HL-60/S4 treated with retinoic acid at 250 ng/mL for 4 days and 3 days (cell line): ENCODE results near the gene SLC12A8.

Experiments
- in situ Hi-C: fragments of 300-500 bp; cut with MboI; formaldehyde crosslinking; loops from 2 replicates; pipeline ENCODE4 v1.7.0; 2022; ENCODE audit warnings: low sequenced_read_pairs

SLC12A8 gene

DNA sequence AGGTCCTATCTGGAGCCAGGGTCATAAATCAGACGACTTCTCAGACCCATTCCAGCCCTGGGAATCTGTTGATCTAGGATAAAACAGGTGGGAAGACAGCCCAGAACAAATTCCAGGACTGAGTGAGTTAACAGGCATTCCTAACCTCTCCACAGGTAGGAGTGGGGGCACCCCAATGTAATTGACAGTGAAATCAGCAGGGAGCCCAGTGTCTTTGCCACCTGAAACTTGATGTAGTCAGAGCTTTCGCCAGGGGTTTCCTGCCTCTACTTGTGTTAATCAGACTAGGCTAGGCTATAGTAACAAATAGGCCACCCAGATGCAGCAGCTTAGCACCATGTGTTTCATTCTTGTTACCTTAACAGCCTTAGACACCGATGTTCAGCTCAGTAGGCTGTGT lies 154.0 kb downstream of the SLC12A8 start:
- in situ Hi-C loops, result no loop called here

DNA sequence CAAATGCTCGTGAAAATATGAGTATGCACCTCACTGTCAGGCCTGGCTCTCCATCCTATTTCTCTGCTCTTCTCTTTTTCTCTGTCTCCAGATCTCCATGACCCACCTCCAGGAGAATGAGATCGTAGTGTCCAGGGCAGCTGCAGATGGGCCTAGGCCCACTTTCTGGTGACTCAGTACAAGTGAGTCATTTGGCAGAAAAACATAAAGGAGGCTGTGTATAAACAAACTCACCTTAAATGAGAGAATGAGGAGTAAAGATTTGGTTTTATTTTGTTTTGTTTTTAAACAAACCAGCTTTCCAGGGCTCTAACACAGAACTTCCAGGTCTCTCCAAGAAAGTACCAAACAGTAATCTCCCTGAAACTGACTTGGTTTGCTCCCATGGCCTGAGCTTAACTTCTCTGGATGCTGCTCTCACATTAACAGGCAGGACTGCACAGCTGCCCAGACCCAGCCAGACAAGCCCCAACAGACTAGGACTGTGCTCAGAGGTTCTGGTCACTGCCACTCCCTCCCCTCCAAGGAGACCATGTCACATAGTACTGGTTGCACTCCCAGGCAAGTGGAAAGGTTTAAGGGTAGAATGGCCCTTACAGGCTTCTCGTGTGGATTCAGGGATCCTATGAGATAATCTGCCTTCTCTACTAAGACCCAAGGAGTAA lies 155.2 kb downstream of the SLC12A8 start:
- in situ Hi-C loops, result no loop called here

DNA sequence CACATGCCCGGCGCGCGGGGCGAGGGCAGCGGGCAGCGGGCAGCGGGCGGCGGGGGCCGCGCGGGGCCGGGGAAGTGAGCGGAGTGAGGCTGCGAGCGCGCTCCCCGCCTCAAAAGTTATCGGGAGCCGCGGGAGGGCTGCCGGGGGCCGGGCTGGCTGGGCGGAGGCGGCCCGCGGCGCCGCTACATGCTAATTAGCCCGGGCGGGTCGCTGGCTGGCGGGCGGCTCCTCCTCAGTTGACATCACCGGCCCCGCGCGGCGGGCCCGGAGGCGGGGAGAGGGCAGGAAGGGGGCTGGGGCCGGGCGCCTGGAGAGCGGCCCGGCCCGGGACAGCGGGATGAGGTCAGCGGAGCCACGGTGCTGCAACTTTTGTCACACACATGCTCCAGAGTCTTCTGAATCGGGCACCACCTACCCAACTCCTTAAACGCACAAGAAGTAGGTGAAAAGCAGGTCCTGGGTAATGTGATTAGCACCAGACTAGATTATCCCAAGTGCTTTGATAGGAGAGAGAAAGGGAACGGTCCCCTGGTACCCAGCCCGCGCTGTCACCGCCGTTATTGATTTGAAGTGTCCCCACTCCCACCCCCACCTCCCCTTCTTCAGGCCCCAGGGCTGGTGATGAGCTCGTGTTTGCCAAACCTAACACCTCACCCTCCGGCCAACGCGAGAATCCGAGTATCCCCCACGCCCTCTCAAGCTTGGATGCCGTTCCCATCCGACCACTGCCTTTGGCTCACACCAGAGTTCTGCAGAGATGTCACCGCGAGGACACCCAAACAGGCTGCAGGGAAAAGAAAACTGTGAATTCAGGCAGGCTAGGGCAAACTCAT lies 156.4 kb downstream of the SLC12A8 start, which contains the start of gene HEG1:
HEG1 (minus strand) TSS at position 85 of the 833 bp plus-strand sequence. CDS start 107 bp downstream, outside the sequence.
- in situ Hi-C loops, result no loop called here

DNA sequence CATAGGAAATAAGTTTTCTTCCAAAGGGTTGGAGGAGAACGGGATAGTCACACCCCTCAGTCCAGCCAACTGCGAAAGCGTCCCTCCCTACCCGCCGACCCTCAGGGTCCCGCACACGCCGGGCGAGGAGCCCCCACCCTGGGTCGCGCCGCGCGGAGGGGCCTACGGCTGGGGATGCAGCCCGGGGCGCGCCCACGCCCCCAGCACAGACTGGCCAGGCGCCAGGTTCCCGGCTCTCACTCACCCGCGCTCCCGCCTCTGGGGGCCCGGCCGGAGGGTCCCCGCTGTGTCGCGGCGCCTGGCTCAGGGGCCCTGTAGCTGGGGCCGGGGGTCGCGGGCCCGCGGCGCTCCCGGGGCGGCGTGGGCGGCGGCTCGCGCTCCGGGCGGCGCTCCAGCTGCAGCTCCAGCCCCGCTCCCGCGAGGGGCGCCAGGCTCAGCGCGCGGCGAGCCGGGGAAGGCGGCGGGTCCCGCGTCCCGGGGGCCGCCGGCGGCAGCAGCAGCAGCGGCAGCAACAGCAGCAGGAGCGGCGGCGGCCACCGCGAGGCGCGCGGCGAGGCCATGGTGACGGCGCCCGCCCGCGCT lies 157.1 kb downstream of the SLC12A8 start:
- in situ Hi-C loops, result no loop called here

DNA sequence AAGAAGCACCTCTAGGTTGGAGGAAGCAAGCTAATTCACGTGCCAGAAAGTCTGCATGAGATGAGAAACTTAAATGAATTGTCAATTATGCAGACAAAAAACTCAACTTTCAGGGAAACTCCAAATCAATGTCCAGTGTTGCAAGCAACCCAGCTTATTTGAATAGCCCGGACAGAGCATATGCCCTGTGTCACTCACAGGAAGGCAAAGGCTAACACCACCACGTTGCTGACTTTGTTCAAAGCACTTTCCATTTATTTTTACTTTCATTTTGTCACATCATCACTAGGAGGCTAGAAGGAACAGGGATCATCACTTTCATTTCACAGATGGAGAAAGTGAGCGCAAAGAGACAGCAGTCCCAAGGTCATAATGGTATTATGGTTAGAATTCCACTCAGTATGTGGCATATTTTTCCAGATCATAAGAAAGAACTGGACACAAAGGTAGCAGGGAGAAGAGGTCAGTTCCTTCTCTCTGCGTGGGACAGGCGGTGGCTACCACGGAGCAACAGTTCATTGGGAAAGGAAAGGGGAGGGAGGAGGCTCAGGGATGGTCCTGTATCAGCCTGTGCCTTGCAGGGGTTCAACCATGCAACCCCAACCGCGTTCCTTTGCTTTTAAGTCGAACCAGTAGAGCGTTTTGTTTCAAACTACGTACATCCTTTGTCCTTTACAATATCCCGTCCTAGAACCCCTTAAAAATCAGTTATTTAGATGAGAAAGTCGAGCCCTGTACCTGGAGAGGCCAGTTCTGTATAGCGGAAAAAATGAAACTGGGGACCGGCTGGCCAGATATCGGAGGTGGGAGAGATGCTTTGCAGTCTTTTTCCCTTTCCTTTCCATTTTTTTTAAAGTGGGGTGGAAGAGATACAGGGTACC lies 157.9 kb downstream of the SLC12A8 start:
- in situ Hi-C loops, result no loop called here

DNA sequence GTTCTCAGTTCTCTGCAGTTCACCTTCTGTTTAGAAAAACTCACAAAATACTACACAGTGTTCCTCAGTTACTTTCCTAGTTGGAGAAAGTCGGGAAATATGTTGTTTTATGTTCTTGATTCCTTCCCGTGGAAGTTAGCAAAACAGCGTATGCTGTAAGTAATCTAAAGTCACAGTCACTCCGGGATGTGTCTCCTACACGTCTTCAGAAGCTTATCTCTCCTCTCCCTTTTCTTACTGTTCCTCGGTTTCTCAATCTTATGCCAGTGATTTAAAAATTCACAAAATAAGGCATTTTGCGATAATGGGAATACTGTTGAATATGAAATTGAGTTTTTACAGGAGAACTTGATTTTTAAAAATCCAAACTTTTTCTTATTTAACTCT lies 158.5 kb downstream of the SLC12A8 start:
- in situ Hi-C loops, result no loop called here

DNA sequence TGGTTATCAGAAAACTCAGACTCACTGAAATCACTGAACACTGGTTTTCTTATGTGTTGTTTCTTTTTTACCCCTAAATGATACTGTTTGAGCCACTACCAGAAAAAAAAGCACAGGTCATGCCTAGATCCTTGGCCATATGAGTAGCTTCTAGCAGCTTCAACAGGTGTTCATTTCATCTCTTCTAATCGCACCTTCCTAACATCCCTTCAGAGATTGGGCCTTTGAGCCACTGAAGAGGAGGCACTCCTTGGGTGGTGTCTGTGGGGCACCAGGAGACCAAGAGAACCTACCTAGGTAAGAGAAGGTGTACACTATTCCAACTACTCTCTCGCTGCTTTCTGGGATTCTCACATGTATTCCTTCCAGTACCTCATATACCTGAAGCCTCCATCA lies 159.2 kb downstream of the SLC12A8 start:
- in situ Hi-C loops, result no loop called here

DNA sequence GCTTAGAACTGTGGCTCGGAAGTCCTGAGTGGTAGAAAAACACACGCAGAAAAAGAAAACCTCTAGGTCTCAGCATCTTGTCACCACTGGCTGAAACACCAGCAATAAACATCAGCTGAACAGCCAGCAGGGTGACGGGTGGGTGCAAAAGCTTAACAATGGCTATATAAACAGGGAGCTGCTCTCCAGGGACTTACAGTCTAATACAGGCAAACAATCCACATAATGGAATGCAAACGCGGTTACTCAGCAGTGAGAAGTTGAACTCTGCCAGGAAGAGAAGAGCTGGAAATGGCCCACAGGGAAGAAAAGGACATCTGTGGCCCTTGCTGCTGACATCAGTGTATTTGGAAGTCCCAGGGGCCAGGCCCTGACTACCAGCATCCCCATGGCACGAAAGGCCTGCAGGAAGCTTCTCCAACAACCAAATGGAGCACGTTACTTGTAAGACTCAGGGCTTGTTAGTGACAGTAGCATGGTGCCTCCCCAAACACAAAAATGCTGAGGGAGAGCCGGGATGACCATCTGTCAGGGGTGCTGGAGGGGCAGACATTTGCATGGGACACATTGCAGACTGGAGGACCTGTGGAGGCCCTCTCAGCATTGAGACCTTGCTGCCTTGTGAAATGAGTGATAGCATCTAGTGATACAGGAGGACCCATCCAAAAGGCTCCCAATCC lies 159.8 kb downstream of the SLC12A8 start:
- in situ Hi-C loops, result no loop called here

DNA sequence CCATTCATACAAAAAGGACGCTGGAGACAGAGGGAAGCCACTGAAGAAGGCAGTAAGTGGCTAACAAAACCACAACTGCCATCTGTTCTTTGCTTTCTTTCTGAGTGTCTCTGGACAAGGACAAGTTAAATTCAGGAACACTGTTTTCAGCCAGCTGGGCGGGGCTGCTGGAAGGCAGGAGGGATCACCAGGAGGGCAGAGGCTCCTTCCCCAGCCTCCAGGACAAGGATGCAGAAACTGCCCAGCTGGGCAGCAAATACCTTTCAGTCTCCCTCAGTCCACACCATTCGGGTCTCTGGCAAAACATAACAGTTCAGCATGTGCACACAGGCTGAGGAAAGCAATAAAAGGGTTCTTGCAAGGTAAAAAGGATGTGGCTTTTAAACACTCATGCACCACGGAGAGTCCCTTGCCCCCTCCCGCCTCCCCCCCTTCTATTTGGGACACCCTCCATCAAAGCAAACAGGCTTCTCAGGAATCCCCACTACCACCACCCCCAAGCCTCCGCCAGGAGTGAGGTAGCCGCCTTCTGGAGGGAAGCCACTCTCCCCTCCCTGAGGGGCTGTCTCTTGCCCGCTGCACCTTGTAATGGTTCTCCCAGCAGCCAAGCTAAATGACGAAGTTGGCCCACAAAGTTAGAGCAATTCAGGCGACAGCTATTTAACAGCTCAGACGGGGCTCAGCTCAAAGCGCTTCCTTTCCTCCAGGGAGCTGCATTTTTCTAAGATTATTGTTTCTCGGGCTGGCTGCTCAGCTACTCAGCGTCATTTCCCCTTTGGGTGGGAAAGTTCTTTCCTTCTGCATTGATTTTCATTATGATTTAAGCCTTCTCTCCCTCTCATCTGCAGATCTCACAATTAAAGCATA lies 160.6 kb downstream of the SLC12A8 start:
- in situ Hi-C loops, result no loop called here

DNA sequence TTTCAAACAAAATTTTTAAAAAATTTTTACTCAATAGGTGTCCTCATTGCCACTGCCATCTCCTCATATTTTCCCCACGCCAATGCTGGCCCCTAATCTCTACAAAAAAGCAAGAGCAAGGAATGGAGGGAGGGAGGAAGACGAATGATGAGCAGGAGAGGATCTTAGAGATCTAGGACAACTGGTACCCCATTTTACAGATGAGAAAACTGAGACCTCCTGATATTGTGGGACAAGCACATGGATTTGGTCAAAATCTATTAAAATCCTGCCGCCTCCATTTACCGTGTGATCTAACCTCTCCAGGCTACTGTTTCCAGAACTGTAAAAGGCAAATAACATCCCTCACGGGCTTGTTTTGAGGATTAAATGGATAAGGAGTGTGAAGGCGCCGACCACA lies 161.3 kb downstream of the SLC12A8 start:
- in situ Hi-C loops, result no loop called here

DNA sequence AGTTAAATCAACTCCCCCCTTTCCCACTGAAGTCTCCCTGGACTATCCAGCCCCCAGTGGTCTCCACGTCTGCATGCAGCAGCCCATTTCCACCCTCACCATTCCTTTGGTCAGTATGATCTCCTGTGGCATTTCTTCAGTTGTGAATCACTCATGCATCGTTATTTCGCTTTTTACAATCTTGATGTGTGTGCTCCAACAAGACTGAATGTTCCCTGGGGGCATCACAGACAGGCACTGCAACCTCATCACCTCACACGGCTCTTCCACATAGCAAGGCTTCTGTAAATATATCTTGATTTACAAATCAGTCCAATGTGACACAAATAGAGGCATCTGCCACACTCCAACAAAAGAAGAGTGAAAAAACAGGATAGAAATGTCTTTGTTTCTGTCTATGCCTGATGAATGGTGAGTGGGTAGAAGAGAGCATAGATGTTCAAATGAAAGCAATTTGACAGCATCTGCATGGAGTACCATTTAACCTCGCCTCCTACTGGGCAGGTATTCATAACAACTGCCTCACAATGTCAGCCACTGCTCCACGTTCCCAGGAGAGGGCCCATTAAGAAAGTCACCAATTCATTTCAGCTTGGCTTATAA lies 162.0 kb downstream of the SLC12A8 start:
- in situ Hi-C loops, result no loop called here

DNA sequence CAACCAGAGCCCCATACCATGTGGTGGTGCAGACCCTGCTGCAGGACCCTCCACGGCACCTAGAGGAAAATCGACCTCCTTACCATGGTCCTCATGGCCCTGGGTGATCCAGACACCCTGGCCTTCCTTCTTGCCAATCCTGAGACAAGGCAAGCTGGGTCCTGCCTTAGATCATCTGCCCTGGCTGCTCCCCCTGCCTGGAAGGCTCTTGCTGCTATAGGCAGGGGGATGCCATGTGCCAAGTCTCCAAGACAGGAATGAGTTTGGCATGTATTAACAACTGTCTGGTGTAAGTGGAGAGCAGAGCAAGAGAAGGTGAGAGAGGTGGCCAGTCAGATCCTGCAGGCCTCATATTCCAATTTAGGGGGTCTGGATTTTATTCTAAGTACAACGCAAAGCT lies 164.3 kb downstream of the SLC12A8 start:
- in situ Hi-C loops, result no loop called here

DNA sequence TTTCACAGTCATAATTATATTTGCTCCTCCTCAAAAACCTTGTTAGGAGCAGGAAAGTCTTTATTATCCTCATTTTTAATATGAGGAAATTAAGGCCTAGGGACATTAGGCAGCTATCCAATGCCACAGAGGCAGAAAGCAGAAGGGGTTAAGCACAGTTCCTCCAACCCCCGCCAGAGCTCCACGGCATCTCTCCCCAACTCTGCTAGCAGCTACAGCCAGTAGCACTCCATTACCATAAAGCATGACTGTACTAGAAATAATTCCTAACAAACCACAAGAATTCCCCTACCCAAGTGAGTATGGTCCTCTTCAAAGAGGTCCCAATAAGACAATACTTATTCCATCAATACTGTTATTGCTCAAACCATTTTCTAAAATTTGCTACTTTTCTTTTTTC lies 166.6 kb downstream of the SLC12A8 start:
- in situ Hi-C loops, result no loop called here

DNA sequence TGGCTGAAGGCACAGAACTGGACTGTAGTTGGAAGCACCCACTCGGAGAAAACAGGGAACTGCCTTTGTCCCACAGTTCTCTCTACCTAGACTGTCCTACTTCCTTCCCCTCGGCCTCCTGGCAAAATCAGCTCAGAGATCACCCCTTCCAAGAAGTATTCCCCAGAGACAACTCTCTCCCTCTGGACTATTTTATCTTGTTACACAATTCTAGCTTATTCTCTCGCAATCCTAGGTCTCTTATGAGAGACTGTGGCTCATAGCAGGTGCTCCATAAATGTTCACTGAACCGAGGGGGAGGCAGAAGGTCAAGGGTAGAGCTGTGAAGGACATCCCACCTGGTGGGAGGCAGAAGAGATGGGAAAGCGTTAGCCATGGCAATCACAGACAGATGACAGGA lies 167.4 kb downstream of the SLC12A8 start:
- in situ Hi-C loops, result no loop called here

DNA sequence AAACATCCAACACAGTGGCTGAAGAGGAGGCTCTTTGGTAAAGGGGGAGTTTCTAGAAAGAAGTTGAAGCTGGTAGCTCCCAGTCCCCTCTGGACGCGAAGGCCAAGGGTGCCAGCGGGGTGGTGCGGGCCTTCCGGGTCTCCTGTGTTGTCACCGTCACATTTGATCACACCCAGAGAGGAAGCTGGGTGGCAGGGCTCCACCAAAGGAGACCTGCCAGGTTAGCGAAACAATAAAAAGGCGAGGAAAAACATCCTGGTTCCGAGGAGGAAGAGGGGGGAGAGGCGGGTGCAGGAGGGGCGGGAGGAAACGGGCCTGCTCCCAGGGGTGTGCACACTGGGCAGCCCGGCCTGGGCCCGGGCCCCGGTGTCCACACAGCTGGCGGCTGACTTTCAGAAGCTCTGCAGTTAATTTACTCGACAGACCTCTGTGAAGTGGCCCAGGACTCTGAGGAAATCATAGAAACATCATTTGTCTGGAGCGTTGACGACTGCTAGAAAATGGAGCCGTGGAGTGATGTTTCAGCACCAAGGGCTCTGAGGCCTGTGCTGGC lies 168.9 kb downstream of the SLC12A8 start:
- in situ Hi-C loops, result no loop called here

DNA sequence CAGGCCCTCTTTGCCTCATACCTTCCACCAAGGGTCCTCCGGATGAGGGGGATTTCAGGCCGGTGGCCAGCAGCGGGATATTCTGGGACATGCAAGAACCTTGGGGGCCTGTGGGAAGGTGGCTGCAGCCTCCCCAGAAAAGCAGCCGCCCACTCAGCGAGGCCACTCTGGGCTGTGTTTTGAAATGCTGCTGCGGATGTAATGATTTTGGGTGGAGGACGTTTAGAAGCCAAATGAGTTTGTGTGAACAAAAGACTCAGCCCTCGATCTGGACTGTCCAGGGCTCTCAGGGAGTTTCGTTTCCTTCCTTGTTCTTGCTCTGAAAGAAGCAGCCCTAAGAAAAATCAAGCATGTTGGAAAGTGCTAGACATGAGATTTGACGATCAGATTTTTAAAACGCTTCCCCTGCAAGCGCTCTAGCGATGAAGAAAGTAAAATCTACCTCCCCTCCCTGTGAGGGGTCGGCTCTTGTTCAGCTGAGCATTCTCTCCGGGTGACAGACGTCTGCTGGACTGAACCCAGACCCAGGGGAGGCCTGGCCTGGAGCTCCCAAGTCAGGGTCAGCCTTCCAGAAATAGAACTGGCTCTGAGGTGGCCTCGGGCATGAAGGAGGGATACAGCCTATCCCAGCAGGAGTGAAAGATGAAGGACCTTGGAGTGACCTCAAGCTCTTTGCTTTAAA lies 169.7 kb downstream of the SLC12A8 start:
- in situ Hi-C loops, result no loop called here

DNA sequence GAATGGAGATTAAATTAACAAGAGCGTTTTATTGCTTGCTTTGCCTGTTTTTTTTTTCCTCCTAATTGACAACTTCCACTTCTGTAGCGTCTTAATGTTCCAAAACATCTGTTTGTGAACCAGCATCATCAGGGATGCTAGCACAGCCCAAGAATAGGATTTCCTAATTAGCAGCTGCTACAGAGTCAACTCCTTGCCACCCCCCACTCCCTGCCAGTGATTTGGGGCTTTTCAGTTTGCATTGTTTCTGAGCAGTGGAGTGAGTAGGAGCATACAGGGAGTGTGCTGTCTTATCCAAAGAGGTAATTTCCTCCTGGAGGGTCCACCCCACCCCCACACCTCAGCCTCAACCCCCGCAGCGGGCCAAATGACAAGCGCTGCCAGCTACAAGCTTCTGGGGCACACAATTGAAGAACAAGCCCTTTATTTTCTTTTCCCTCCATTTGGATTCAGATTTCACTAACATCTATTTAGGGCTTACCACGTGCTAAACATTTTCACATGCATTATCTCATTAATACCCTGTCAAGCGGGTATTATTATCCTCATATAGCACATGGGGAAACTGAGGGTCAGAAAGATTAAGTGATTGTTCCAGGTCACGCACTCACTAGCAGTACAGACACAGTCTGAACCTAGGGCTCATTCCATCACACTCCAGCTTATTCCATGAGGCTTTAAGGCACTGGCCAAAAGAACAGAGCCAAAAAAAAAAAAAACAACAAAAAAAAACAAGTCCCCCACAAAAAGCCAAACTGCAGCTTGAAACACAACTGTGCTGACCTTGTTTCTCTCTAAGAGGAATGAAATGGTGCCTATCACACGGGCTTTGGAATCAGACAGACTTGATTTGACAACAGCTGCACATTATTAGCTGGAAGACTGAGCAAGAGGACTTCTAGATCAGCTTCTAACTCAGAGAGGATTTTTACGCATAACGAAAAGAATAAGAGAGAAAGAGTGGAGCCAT lies 173.1 kb downstream of the SLC12A8 start:
- in situ Hi-C loops, result no loop called here
